Stimulated activated CD4-positive, alpha-beta T cell treated with anti-CD3 and anti-CD28 coated beads, Interleukin-1b, Interleukin-23, amount 100 ng/mL, for 4 hours (primary cell): ENCODE data around the gene SMIM5.

Source experiments
- DNase-seq, 2 donors: peaks; one replicate each; pipeline ENCODE4 v3.0.0-alpha.2; 2020; ENCODE audit warnings: low read depth in 2 of 2

The SMIM5 gene

DNA sequence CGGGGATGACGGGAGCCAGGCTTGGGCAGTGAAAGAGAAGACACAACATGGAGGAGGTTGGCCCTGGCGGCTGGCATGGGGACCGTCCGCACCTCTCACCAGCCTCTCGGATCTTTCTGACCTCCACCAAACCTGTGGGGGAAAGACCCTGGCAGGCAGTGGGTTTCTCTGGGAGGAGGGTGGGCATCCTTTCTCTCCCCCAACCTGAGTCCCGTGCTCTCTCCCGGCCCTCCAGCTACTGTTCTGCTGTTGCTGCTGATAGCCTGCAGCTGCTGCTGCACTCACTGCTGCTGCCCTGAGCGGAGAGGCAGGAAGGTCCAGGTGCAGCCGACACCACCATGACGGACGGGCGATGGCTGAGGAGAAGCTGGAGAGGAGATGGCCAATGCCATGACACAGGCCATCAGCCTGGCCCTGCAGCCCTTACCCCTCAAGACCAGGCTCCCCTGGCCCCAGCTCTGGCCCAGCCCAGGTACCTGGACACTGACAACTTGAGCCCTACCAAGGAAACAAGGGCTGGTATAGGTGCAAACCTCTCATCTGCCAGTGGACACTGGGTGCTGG is 7.4 kb downstream of the SMIM5 start:
- no peak for DNase-seq

DNA sequence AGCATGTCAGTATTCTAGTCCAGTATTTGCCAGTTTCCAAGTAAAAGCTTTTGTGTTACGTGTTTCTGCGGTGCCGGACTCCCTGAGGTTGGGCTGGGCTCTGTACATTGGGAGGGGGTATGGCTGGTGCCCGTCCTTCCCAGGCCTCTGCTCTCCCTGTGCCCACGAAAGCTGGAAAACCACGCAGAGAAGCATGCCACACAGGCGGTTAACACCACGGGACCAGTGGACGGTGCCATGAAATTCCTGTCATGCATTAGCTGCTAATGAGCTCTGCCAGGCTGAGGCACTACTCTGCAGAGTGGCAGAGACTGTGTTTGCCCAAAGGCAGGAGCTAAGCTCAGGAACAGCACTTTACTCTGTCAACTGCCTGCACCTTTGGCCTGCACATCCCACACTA is 8.1 kb downstream of the SMIM5 start:
- DNase-seq, result no peak

- DNase-seq, result no peak
Measured at GRCh38 chr17:75642182-75642783, 9.0 kb downstream of the SMIM5 start.

GRCh38 chr17:75642784-75643642 is 9.8 kb downstream of the SMIM5 start:
- no peak for DNase-seq

GRCh38 chr17:75643643-75644017 is 10.4 kb downstream of the SMIM5 start:
- DNase-seq, result no peak

- no peak for DNase-seq
Measured at GRCh38 chr17:75645501-75645888, 12.3 kb downstream of the SMIM5 start.

- no peak for DNase-seq
Measured at GRCh38 chr17:75645889-75646637, 12.8 kb downstream of the SMIM5 start.

- no peak for DNase-seq
Measured at GRCh38 chr17:75646638-75646992, 13.4 kb downstream of the SMIM5 start.

DNA sequence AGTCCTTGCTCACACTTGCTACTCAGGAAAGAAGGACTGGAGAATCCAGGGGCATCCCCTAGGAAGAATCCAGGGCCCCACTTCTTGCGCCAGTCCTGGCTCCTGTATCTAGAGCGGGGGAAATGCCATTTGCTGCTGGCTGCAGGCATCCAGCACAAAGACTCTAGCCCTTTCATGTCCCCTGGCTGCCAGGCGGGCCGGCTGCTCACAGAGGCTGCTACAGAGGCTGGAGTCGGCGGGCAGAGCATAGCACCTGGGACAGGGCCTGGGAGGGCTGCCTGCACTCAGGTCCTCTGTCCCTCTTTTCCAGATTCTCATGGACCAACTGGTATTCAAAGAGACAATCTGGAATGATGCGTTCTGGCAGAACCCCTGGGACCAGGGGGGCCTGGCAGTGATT is 13.8 kb downstream of the SMIM5 start:
- DNase-seq, result no peak

- no peak for DNase-seq
Measured at GRCh38 chr17:75647921-75648320, 14.7 kb downstream of the SMIM5 start.

- DNase-seq, result no peak
Measured at GRCh38 chr17:75649687-75650086, 16.5 kb downstream of the SMIM5 start.

DNA sequence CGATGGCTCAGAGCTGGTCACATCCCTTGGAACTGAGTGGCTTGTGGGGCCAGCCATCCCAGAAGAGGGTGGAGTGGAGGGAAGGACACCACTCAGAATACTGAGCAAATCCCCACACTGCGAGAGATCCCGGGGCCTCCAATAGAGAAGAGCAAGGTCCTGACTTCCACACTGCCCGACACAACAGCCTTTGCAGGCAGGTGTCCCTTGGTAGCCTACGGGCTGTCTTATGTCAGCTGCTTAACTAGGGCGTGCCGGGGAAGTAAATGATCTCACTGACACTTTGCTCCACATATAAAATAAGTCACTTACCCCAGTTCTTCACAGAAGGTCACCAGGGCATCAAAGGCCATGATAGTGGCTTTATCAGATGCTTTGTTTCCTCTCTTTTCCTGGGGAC is 17.6 kb downstream of the SMIM5 start:
- no peak for DNase-seq

- no peak for DNase-seq
Measured at GRCh38 chr17:75652341-75652740, 19.1 kb downstream of the SMIM5 start.

DNA sequence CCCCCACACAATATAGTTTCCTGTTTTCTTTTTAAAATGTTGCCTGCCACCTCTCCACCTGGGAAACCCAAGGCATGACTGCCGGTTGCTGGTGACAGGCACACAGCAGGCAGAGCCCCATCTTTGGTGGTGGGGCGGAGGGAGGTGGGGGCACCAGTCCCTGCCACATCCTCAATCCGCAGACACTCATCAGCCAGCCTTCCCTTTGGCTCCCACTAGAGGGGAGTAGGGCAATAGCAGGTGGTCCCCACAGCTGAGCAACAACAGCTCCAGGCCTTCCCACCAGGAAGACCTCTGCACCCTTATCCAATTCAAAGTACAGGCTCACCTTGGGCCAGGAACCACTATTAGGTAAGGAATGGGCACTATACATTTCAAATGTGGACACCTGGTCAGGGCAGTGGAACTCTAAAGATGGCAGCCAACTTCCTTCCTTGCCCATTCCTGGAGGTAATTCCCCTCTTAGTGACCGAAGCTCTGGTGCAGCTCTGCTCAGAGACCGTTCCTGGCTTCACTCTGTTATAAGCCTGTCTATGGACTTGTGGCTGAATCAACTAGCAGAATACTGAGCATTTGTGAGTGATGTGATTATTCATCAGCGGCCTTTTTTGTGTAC is 19.8 kb downstream of the SMIM5 start:
- no peak for DNase-seq

GRCh38 chr17:75654176-75654575 is 20.9 kb downstream of the SMIM5 start:
- no peak for DNase-seq

GRCh38 chr17:75658237-75658636 is 25.0 kb downstream of the SMIM5 start:
- no peak for DNase-seq

GRCh38 chr17:75661531-75661930 is 28.3 kb downstream of the SMIM5 start:
- no peak for DNase-seq

GRCh38 chr17:75662511-75662910 is 29.3 kb downstream of the SMIM5 start:
- no peak for DNase-seq

GRCh38 chr17:75664099-75664549 is 30.9 kb downstream of the SMIM5 start:
- no peak for DNase-seq

DNA sequence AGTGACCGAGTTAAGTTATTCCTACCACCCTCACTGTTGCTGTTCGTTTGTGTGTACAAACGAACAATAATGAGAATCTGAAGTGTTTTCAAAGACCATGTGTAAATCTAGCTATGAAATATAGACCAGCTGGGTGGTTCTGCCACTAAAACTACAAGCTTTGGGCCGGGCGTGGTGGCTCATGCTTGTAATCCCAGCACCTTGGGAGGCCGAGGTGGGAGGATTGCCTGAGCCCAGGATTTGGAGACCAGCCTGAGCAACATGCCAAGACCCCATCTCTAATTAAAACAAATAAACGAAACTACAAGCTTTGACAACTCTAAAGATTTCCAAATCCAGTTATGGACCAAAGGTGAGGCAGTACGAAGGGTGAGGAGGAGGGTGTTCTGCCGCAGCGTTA is 32.7 kb downstream of the SMIM5 start:
- DNase-seq, result no peak

- DNase-seq, result peak; percentile 94 to 99
Measured at GRCh38 chr17:75666959-75667790, 33.9 kb downstream of the SMIM5 start, which contains the start of the genes RECQL5 and SAP30BP. TSS of gene RECQL5 (minus strand) at chr17:75667154. CDS start at chr17:75666557, 597 bp downstream. TSS of gene SAP30BP (plus strand) at chr17:75667338. CDS start at chr17:75667373, 35 bp downstream.
